Nephron progenitor cell (in vitro differentiated cells): ENCODE data around the gene MAST4.

ENCODE experiments used
- DNase-seq: peaks from one replicate; pipeline ENCODE4 v3.0.0; 2021
- H3K27ac Mint-ChIP-seq: 2 replicates; pipeline ENCODE4 v1.8.0; 2021; ENCODE audit warnings: mild to moderate bottlenecking, moderate library complexity, mixed read lengths
- H3K27me3 Mint-ChIP-seq: 2 replicates; pipeline ENCODE4 v1.8.0; 2021; ENCODE audit warnings: mild to moderate bottlenecking, low read depth, mixed read lengths; ENCODE audit not compliant: poor library complexity
- H3K36me3 Mint-ChIP-seq: 2 replicates; pipeline ENCODE4 v1.8.0; 2021; ENCODE audit warnings: low read depth, mixed read lengths
- H3K4me1 Mint-ChIP-seq: 2 replicates; pipeline ENCODE4 v1.8.0; 2021; ENCODE audit warnings: mixed read lengths
- H3K4me3 Mint-ChIP-seq: 2 replicates; pipeline ENCODE4 v1.8.0; 2021; ENCODE audit warnings: mild to moderate bottlenecking, moderate library complexity, mixed read lengths
- H3K9me3 Mint-ChIP-seq: 2 replicates; pipeline ENCODE4 v1.8.0; 2021; ENCODE audit warnings: mild to moderate bottlenecking, moderate library complexity, mixed read lengths
- TF ChIP-seq, protein P1 (sequence below): fragments of 200-600 bp; sonication (generic); IDR thresholded peaks from 2 replicates; pipeline ENCODE4 v1.5.0; 2021; ENCODE audit warnings: antibody characterized with exemption

MAST4 gene

DNA sequence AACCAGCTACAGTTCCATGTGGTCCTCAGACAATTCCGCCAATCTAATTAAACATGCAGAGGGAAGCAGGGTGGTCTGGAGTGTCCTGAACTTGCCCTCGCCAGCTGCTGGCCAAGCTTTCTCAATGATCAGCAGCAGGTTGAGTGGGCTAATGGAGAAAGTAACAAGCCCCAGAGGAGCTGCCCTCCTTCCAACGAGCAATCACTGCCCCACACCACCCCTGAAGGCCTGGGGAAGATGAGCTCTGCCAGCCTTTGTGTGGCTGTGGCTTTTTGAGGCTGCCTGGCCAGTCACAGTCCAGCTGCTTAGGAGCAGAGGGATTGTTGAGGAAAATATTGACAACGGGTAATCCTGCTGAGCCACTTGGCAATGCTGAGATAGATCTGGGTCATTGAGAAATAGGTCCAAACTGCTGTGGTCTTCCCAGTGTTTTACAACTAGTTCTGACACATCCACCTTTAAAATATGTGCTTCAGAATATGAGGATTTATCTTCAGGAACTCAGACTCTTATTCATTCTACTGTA, 493.1 kb downstream of the MAST4 start:
- no peaks in the 10 kb centered on the region for H3K9me3 Mint-ChIP-seq
- TF ChIP-seq, protein P1, sequence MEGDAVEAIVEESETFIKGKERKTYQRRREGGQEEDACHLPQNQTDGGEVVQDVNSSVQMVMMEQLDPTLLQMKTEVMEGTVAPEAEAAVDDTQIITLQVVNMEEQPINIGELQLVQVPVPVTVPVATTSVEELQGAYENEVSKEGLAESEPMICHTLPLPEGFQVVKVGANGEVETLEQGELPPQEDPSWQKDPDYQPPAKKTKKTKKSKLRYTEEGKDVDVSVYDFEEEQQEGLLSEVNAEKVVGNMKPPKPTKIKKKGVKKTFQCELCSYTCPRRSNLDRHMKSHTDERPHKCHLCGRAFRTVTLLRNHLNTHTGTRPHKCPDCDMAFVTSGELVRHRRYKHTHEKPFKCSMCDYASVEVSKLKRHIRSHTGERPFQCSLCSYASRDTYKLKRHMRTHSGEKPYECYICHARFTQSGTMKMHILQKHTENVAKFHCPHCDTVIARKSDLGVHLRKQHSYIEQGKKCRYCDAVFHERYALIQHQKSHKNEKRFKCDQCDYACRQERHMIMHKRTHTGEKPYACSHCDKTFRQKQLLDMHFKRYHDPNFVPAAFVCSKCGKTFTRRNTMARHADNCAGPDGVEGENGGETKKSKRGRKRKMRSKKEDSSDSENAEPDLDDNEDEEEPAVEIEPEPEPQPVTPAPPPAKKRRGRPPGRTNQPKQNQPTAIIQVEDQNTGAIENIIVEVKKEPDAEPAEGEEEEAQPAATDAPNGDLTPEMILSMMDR = no peak

DNA sequence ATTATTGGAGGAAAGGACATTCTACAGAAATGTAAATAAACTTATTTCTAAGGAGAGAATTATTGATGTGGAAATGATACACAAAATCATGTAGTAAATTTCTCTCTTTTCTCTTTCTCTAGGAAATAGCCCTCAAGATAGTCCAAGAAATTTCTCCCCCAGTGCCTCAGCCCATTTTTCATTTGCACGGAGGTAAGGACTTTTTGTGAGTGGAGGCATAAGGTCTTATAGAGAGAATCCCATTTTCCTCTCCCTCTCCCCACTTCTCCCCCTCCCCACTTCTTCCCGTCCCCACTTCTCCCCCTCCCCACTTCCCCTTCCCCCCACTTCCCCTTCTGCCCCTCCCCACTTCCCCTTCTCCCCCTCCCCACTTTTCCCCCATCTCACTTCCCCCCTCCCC, 493.8 kb downstream of the MAST4 start:
- Mint-ChIP-seq H3K36me3 (peaks cover 6% of the 10 kb centered on the region), H3K4me1 (peaks cover 62% of the 10 kb centered on the region), H3K9me3 (no peaks in the 10 kb centered on the region), H3K27ac (no peak overlapping the region), H3K27me3 (peaks cover 2% of the 10 kb centered on the region), H3K4me3 (no peak overlapping the region)
- DNase-seq = no peak
- TF ChIP-seq, protein P1 = no peak

More for the DNA sequence above, 493.1 kb downstream of the MAST4 start:
- DNase-seq = no peak
- H3K27me3 Mint-ChIP-seq = peaks cover 2% of the 10 kb centered on the region
- peaks cover 6% of the 10 kb centered on the region for H3K36me3 Mint-ChIP-seq
- no peak overlapping the region for H3K27ac Mint-ChIP-seq
- no peak overlapping the region for H3K4me3 Mint-ChIP-seq
- H3K4me1 Mint-ChIP-seq = peaks cover 54% of the 10 kb centered on the region

DNA sequence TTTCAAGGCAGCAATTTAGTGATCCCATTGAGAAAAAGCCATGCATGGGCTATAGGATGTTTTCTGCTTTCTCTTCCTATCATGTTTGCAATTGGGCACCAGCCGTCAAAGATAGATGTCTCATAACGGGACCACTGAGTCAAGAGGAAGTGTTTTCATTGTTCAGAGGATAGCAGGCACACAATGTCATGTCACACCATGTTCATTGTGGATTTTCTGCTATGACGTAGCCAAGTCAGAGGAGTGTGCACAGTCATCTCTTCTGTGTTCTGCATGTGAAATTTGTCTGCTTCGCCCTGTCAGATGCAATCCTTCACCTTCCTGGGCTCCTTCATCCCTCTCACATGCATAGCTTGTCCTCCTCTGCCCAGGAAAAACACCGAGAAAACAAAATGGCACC, 494.4 kb downstream of the MAST4 start:
- no peak overlapping the region for H3K27ac Mint-ChIP-seq
- TF ChIP-seq, protein P1 = no peak
- no peak overlapping the region for H3K4me3 Mint-ChIP-seq
- peaks cover 67% of the 10 kb centered on the region for H3K4me1 Mint-ChIP-seq
- peaks cover 6% of the 10 kb centered on the region for H3K36me3 Mint-ChIP-seq
- DNase-seq = no peak
- peaks cover 2% of the 10 kb centered on the region for H3K27me3 Mint-ChIP-seq
- H3K9me3 Mint-ChIP-seq = no peaks in the 10 kb centered on the region

DNA sequence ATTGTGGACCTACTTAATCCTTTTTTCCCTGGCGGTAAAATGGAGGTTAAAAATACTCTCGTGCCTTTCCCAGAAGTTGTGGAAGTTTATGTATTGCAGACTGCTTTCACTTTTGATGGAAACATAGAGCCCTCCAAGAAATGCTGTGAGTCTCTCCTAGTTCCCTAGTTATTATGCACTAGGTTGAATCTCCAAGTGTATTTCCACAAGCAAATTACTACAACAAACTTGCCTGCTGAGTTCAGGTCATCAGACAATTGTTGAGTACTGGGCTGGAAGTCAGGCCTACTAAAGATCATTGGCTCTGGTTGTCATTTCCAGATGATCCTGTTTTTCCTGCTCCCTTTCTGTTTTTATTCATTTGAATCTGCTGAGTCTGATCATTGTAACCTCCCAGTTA, 496.3 kb downstream of the MAST4 start:
- Mint-ChIP-seq H3K4me1 (peaks cover 56% of the 10 kb centered on the region), H3K36me3 (peaks cover 6% of the 10 kb centered on the region), H3K27ac (no peak overlapping the region), H3K9me3 (no peaks in the 10 kb centered on the region), H3K4me3 (no peak overlapping the region), H3K27me3 (no peaks in the 10 kb centered on the region)
- no peak for DNase-seq
- TF ChIP-seq, protein P1 = no peak

DNA sequence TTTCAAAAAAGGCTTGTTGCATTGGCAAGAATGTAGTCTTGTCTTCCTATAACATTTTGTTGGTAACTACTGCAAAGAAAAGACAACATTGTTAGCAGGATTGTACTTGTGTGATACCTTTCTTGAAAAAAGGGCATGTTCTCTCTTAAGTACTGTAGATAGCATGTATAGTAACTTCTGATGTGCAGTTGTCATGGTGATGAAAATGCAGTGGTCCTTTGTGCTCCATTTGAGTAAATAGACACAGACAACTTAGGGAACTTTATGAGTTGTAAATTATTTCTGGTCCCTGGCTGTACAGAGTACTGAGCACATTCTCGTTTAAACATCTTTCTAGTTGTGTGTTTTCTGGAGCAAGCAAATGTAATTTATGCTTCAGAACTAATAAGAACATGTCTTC, 497.1 kb downstream of the MAST4 start:
- H3K27ac Mint-ChIP-seq = no peak overlapping the region
- H3K4me1 Mint-ChIP-seq = peaks cover 53% of the 10 kb centered on the region
- no peak for DNase-seq
- H3K27me3 Mint-ChIP-seq = no peaks in the 10 kb centered on the region
- no peaks in the 10 kb centered on the region for H3K9me3 Mint-ChIP-seq
- H3K4me3 Mint-ChIP-seq = no peak overlapping the region
- TF ChIP-seq, protein P1 = no peak
- peaks cover 6% of the 10 kb centered on the region for H3K36me3 Mint-ChIP-seq

DNA sequence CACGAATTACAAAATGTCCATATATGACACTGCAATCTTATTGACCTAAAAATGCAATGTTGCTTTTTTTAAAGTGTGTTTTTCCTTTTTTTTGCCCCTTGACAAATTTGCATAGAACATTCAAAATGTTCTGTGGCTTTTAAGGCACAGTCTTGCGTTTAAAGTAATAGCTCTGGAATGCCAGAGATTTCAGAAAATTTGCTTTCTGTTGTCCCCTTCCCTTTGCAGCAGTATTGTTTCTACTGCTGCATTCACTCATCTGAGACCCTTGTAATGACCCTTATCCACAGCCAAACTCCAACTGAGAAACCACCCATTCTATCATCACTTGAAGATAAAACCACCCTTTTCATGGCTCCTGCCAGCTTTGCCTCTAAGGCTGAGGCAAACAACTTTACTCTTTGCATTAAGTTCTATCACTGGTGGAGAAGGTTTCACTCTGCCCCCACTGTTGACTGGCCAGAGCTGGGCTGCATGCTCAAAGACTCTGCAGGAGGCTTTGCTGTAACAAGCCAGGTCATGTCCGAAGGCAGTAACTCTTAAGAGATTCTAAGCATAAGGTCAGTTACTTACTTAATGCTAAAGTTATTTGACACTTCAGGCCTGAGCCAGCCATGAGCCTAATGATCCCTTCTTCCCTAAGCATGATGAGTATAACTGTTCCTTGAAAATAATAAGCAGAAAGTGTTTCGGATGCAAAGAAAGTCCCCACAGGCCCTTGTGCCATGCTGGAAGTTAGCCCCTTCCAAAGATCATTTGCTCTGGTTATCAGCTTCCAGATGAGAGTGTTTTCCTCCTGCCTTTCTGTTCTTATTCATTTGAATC, 498.5 kb downstream of the MAST4 start:
- DNase-seq = no peak
- peaks cover 40% of the 10 kb centered on the region for H3K4me1 Mint-ChIP-seq
- no peaks in the 10 kb centered on the region for H3K9me3 Mint-ChIP-seq
- H3K36me3 Mint-ChIP-seq = peaks cover 8% of the 10 kb centered on the region
- H3K27ac Mint-ChIP-seq = peak overlapping the region; percentile 98
- no peaks in the 10 kb centered on the region for H3K27me3 Mint-ChIP-seq
- TF ChIP-seq, protein P1 = no peak
- H3K4me3 Mint-ChIP-seq = peak overlapping the region; percentile 64
